ENCODE results near the gene CITED4. TPM values are rescaled to one million over a fixed set of nuclear protein-coding genes. Genes with fewer than 3 reads are reported as not detected.

Gene CITED4
- total RNA-seq, 5 donors from 2014 or later (not counting 1 experiment from before 2014, with no cell fraction given) = 23.4 to 37.0 (median 28.4) TPM

DNA sequence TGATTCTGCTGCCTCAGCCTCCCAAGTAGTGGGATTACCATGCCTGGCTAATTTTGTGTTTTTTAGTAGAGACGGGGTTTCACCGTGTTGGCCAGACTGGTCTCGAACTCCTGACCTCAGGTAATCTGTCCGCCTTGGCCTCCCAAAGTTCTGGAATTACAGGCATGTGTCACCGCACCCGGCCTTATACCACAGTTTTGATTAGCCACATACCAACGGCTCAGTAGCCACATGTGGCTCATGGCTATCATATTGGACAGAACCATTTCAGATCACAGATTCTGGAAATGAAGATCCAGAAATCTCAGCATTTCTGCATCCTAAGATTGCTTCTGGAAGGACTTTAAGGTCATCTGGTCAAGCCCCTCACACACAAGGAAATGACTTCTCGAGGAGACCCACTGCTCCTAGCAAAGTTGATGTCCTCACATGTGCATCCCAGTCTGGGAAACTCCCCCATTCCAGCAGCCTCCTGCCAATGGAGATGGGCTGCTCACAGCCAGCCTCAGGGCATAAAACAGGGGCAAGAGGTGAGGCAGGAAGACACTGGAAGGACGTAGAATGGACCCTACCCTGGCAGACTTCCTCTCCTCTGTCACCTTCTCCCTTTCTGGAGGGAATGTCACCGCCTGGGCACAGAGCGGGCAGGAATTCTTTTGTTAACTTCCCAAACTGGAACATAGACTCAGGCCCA is 17.5 kb upstream of the CITED4 start:
- H3K27me3 Mint-ChIP-seq = peaks cover 20 to 21% of the 10 kb centered on the region in 2 donors
- peaks cover 0 to 35% of the 10 kb centered on the region in 2 experiments for H3K27me3 ChIP-seq (replicated peaks in 1 of 2; ENCODE audit: control insufficient read depth in 2 of 2, extremely low read depth in 1 of 2, insufficient read depth in 2 of 2, low read length in 1 of 2)
- DNase-seq (no peak), ATAC-seq (replicated peaks in 1 of 4) (no peak)
- no peak overlapping the region for H3K27ac ChIP-seq (ENCODE audit: low read length)
- WGBS (ENCODE audit: insufficient coverage) = 93% methylated on average over 9 of the region's 11 CpGs
- no peak overlapping the region for H3K4me3 ChIP-seq (ENCODE audit: control insufficient read depth in 1 of 2, extremely low read depth in 1 of 2, low read length in 1 of 2)
- ChIA-PET CTCF (no interaction called here), POLR2A (no interaction called here)
- H3K27ac Mint-ChIP-seq = no peak overlapping the region
- H3K4me1 Mint-ChIP-seq = peaks cover 18 to 33% (median 25%) of the 10 kb centered on the region in 3 donors
- H3K36me3 Mint-ChIP-seq = no peaks in the 10 kb centered on the region
- H3K4me3 Mint-ChIP-seq = no peak overlapping the region
- H3K36me3 ChIP-seq (ENCODE audit: control insufficient read depth in 2 of 2, extremely low read depth in 1 of 2, insufficient read depth in 1 of 2, low read length in 1 of 2) = no peaks in the 10 kb centered on the region
- peaks cover 0 to 29% of the 10 kb centered on the region in 2 experiments for H3K4me1 ChIP-seq (ENCODE audit: control insufficient read depth in 1 of 2, extremely low read depth in 1 of 2, insufficient read depth in 2 of 2, low read length in 2 of 2)
- no peaks in the 10 kb centered on the region for H3K9me3 ChIP-seq
- peaks cover 0 to 8% (median 6%) of the 10 kb centered on the region in 3 donors for H3K9me3 Mint-ChIP-seq

DNA sequence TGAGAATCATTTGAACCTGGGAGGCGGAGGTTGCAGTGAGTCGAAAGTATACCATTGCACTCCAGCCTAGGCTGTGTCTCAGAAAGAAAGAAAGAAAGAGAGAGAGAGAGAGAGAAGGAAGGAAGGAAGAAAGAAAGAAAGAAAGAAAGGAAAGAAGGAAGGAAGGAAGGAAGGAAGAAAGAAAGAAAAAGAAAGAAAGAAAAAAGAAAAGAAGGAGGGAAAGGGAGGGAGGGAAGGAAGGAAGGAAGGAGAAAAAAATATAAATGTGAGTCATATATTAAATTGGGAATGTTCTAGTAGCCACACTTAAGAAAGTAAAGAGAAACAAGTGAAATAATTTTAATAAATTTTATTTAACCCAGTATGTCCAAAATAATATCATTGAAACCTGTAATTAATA is 16.7 kb upstream of the CITED4 start:
- H3K4me1 ChIP-seq (ENCODE audit: control insufficient read depth in 1 of 2, extremely low read depth in 1 of 2, insufficient read depth in 2 of 2, low read length in 2 of 2) = peaks cover 0 to 27% of the 10 kb centered on the region in 2 experiments
- H3K4me3 ChIP-seq (ENCODE audit: control insufficient read depth in 1 of 2, extremely low read depth in 1 of 2, low read length in 1 of 2) = no peak overlapping the region
- peaks cover 0 to 28% of the 10 kb centered on the region in 2 experiments for H3K27me3 ChIP-seq (replicated peaks in 1 of 2; ENCODE audit: control insufficient read depth in 2 of 2, extremely low read depth in 1 of 2, insufficient read depth in 2 of 2, low read length in 1 of 2)
- 100% methylated on average over 1 of the region's 2 CpGs for WGBS (ENCODE audit: insufficient coverage)
- Mint-ChIP-seq H3K4me3 (no peak overlapping the region), H3K9me3 (peaks cover 0 to 8% (median 6%) of the 10 kb centered on the region in 3 donors), H3K27me3 (peaks cover 16 to 19% of the 10 kb centered on the region in 2 donors), H3K27ac (no peak overlapping the region), H3K4me1 (peaks cover 16 to 32% (median 25%) of the 10 kb centered on the region in 3 donors), H3K36me3 (no peaks in the 10 kb centered on the region)
- ChIA-PET CTCF (interaction anchor here in 1 of 2 donors (0.7 kb wide), 1 partner anchor 459 kb away, joined by 3 read pairs; no protein-coding TSS in a partner anchor), POLR2A (no interaction called here)
- no peak overlapping the region for H3K27ac ChIP-seq (ENCODE audit: low read length)
- no peaks in the 10 kb centered on the region for H3K9me3 ChIP-seq
- ATAC-seq (replicated peaks in 1 of 4) = no peak
- no peaks in the 10 kb centered on the region for H3K36me3 ChIP-seq (ENCODE audit: control insufficient read depth in 2 of 2, extremely low read depth in 1 of 2, insufficient read depth in 1 of 2, low read length in 1 of 2)
- DNase-seq = no peak

- DNase-seq (peak in 1 of 35 experiments; percentile 22), ATAC-seq (replicated peaks in 1 of 4) (no peak)
- H3K4me3 ChIP-seq (ENCODE audit: control insufficient read depth in 1 of 2, extremely low read depth in 1 of 2, low read length in 1 of 2) = no peak overlapping the region
- H3K27me3 Mint-ChIP-seq = peaks cover 9 to 10% of the 10 kb centered on the region in 2 donors
- H3K27ac ChIP-seq (ENCODE audit: low read length) = peak overlapping the region; percentile 13
- no peak overlapping the region for H3K4me3 Mint-ChIP-seq
- no peaks in the 10 kb centered on the region for H3K36me3 ChIP-seq (ENCODE audit: control insufficient read depth in 2 of 2, extremely low read depth in 1 of 2, insufficient read depth in 1 of 2, low read length in 1 of 2)
- peaks cover 0 to 25% of the 10 kb centered on the region in 2 experiments for H3K4me1 ChIP-seq (ENCODE audit: control insufficient read depth in 1 of 2, extremely low read depth in 1 of 2, insufficient read depth in 2 of 2, low read length in 2 of 2)
- WGBS (ENCODE audit: insufficient coverage) = 41% methylated on average over 3 of the region's 4 CpGs
- peaks cover 12 to 36% (median 23%) of the 10 kb centered on the region in 3 donors for H3K4me1 Mint-ChIP-seq
- ChIA-PET CTCF (no interaction called here), POLR2A (no interaction called here)
- H3K27ac Mint-ChIP-seq = no peak overlapping the region
- H3K9me3 ChIP-seq = no peaks in the 10 kb centered on the region
- peaks cover 0 to 8% (median 6%) of the 10 kb centered on the region in 3 donors for H3K9me3 Mint-ChIP-seq
- H3K27me3 ChIP-seq (replicated peaks in 1 of 2; ENCODE audit: control insufficient read depth in 2 of 2, extremely low read depth in 1 of 2, insufficient read depth in 2 of 2, low read length in 1 of 2) = peaks cover 0 to 18% of the 10 kb centered on the region in 2 experiments
- H3K36me3 Mint-ChIP-seq = no peaks in the 10 kb centered on the region
These were observed 15.5 kb upstream of the CITED4 start for GRCh38 chr1:40877698-40878097.

- ATAC-seq (replicated peaks in 1 of 4) (no peak), DNase-seq (no peak)
- Mint-ChIP-seq H3K36me3 (no peaks in the 10 kb centered on the region), H3K9me3 (peaks cover 0 to 8% (median 6%) of the 10 kb centered on the region in 3 donors), H3K27ac (peak overlapping the region; percentile 43 to 68), H3K4me1 (peaks cover 12 to 36% (median 23%) of the 10 kb centered on the region in 3 donors), H3K27me3 (peaks cover 4 to 7% of the 10 kb centered on the region in 2 donors), H3K4me3 (no peak overlapping the region)
- no peak overlapping the region for H3K4me3 ChIP-seq (ENCODE audit: control insufficient read depth in 1 of 2, extremely low read depth in 1 of 2, low read length in 1 of 2)
- H3K36me3 ChIP-seq (ENCODE audit: control insufficient read depth in 2 of 2, extremely low read depth in 1 of 2, insufficient read depth in 1 of 2, low read length in 1 of 2) = no peaks in the 10 kb centered on the region
- peak overlapping the region; percentile 13 for H3K27ac ChIP-seq (ENCODE audit: low read length)
- WGBS (ENCODE audit: insufficient coverage) = no CpG with 5 or more reads among the region's 1 CpG
- H3K27me3 ChIP-seq (replicated peaks in 1 of 2; ENCODE audit: control insufficient read depth in 2 of 2, extremely low read depth in 1 of 2, insufficient read depth in 2 of 2, low read length in 1 of 2) = peaks cover 0 to 12% of the 10 kb centered on the region in 2 experiments
- H3K9me3 ChIP-seq = no peaks in the 10 kb centered on the region
- ChIA-PET CTCF (no interaction called here), POLR2A (no interaction called here)
- H3K4me1 ChIP-seq (ENCODE audit: control insufficient read depth in 1 of 2, extremely low read depth in 1 of 2, insufficient read depth in 2 of 2, low read length in 2 of 2) = peaks cover 0 to 25% of the 10 kb centered on the region in 2 experiments
These were observed 14.7 kb upstream of the CITED4 start for GRCh38 chr1:40876891-40877290.

DNA sequence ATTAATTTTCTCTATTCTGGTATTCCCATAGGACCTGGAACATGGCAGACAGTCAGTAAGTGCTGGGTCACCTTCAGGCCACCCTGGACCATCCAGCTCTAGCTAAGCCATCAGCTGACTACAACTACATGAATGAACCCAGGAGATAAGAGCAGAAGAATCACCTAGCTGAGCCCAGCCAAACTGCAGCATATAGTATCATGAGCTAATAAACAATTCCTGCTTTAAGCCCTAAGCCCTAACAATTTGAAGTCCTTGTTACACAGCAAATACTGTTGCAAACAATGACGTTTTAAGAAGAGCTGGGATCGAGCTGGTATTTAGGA is 14.2 kb upstream of the CITED4 start:
- Mint-ChIP-seq H3K27ac (peak overlapping the region; percentile 85 to 86), H3K27me3 (peaks cover 4 to 7% of the 10 kb centered on the region in 2 donors), H3K4me3 (no peak overlapping the region), H3K36me3 (no peaks in the 10 kb centered on the region), H3K4me1 (peaks cover 12 to 36% (median 23%) of the 10 kb centered on the region in 3 donors), H3K9me3 (peaks cover 0 to 8% (median 6%) of the 10 kb centered on the region in 3 donors)
- no peaks in the 10 kb centered on the region for H3K9me3 ChIP-seq
- no peaks in the 10 kb centered on the region for H3K36me3 ChIP-seq (ENCODE audit: control insufficient read depth in 2 of 2, extremely low read depth in 1 of 2, insufficient read depth in 1 of 2, low read length in 1 of 2)
- ChIA-PET CTCF (no interaction called here), POLR2A (interaction anchor here (0.5 kb wide), 2 partner anchors 19 to 182 kb away, joined by 5 read pairs; no protein-coding TSS in a partner anchor)
- DNase-seq (no peak), ATAC-seq (replicated peaks in 1 of 4) (no peak)
- no peak overlapping the region for H3K27ac ChIP-seq (ENCODE audit: low read length)
- peaks cover 0 to 25% of the 10 kb centered on the region in 2 experiments for H3K4me1 ChIP-seq (ENCODE audit: control insufficient read depth in 1 of 2, extremely low read depth in 1 of 2, insufficient read depth in 2 of 2, low read length in 2 of 2)
- no peak overlapping the region for H3K4me3 ChIP-seq (ENCODE audit: control insufficient read depth in 1 of 2, extremely low read depth in 1 of 2, low read length in 1 of 2)
- H3K27me3 ChIP-seq (replicated peaks in 1 of 2; ENCODE audit: control insufficient read depth in 2 of 2, extremely low read depth in 1 of 2, insufficient read depth in 2 of 2, low read length in 1 of 2) = peaks cover 0 to 8% of the 10 kb centered on the region in 2 experiments
- WGBS (ENCODE audit: insufficient coverage) = 93% methylated on average over 2 of the region's 2 CpGs

DNA sequence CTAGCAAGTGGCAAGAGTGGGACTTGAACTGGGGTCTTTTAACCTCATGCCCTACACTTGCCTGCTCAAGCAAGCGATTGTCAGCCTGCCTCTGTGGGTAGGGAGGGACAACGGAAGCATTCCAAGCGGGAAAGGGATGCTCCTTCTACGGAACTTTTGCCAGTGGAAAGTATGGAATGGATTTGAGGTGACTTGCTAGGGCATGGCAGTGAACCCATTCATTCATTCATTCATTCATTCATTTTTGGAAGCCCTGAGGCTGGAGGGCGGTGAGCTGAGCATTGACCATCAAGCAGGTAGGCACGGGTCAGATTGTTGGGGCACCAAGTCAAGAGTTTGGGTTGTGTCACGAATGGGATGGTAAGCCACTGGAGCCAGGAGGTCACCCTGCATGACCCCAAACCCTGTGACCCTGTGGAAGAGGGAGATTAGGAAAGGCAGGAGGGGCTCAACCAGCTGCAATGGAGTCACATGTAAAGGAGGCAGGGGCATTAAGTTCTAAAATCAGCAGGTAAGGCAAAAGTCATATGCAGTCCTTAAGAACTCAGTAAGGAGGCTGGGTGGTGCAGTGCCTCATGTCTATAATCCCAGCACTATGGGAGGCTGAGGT is 11.8 kb upstream of the CITED4 start:
- ATAC-seq (replicated peaks in 1 of 4) (no peak), DNase-seq (no peak)
- H3K27me3 ChIP-seq (replicated peaks in 1 of 2; ENCODE audit: control insufficient read depth in 2 of 2, extremely low read depth in 1 of 2, insufficient read depth in 2 of 2, low read length in 1 of 2) = no peaks in the 10 kb centered on the region
- H3K27ac ChIP-seq (ENCODE audit: low read length) = no peak overlapping the region
- H3K4me1 Mint-ChIP-seq = peaks cover 12 to 36% (median 23%) of the 10 kb centered on the region in 3 donors
- H3K9me3 Mint-ChIP-seq = peaks cover 0 to 15% (median 6%) of the 10 kb centered on the region in 3 donors
- H3K4me1 ChIP-seq (ENCODE audit: control insufficient read depth in 1 of 2, extremely low read depth in 1 of 2, insufficient read depth in 2 of 2, low read length in 2 of 2) = peaks cover 0 to 25% of the 10 kb centered on the region in 2 experiments
- no peak overlapping the region for H3K4me3 ChIP-seq (ENCODE audit: control insufficient read depth in 1 of 2, extremely low read depth in 1 of 2, low read length in 1 of 2)
- no peak overlapping the region for H3K4me3 Mint-ChIP-seq
- peak overlapping the region in 1 of 2 donors; percentile 2 for H3K27ac Mint-ChIP-seq
- 100% methylated on average over 3 of the region's 7 CpGs for WGBS (ENCODE audit: insufficient coverage)
- H3K36me3 ChIP-seq (ENCODE audit: control insufficient read depth in 2 of 2, extremely low read depth in 1 of 2, insufficient read depth in 1 of 2, low read length in 1 of 2) = no peaks in the 10 kb centered on the region
- no peaks in the 10 kb centered on the region for H3K27me3 Mint-ChIP-seq
- ChIA-PET POLR2A (no interaction called here), CTCF (no interaction called here)
- H3K9me3 ChIP-seq = no peaks in the 10 kb centered on the region
- no peaks in the 10 kb centered on the region for H3K36me3 Mint-ChIP-seq

Measured in T-cell (primary cell).